ENCODE data around the gene DPP4. TPM values are rescaled to one million over a fixed set of nuclear protein-coding genes. Genes with fewer than 3 reads are reported as not detected.
"Not testable (repeated sequence)": the region's sequence is repeated elsewhere in the genome, so short reads cannot be mapped to it uniquely, and the experiment has no call there.

Gene DPP4
- polyA plus RNA-seq, 6 donors from 2014 or later, result 0.05 to 1.3 (median 0.51) TPM

DNA sequence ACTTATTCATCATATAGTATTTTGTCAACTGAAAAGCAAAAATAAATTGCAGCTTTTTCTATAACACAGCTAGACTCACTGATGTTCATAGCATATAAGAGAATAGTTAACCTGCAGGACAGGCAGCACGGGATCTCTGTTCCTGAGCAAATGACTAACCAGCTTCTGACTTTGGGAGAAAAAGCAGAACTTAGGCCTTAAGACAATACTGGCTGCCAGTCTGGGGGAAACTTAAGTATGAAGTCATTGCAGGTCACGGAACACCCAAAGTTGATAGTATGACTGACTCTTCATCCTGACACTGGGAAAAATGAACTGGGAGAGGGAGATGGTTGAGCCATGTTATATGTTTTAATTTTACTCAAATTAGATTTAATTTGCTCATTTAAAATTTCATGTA lies 113.0 kb downstream of the DPP4 start:
- ATAC-seq (ENCODE audit: low read depth in 2 of 2) (no peak), DNase-seq (no peak)
- Mint-ChIP-seq H3K36me3 (no peaks in the 10 kb centered on the region), H3K4me3 (no peak overlapping the region), H3K27ac (no peak overlapping the region), H3K4me1 (no peaks in the 10 kb centered on the region), H3K27me3 (peaks cover 0 to 9% (median 0%) of the 10 kb centered on the region in 3 donors), H3K9me3 (no peaks in the 10 kb centered on the region)

DNA sequence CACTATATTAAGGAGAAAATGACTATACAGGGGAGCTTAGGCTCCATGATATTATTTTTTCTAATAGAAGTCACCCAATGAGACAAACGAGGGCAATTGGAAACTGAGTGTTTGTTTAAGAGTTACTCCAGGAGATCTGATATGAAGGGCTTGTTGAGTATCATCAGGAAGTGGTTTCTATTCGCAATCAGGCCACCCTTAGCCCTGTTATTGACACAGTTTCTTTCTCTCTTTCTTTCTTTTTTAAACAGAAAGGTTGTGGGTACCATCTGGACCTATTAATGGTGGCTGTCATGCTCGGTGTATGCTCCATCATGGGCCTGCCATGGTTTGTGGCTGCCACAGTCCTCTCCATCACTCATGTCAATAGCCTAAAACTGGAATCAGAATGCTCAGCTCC lies 117.3 kb downstream of the DPP4 start:
- no peaks in the 10 kb centered on the region for H3K36me3 Mint-ChIP-seq
- DNase-seq (no peak), ATAC-seq (ENCODE audit: low read depth in 2 of 2) (no peak)
- H3K4me3 Mint-ChIP-seq, result no peak overlapping the region
- no peaks in the 10 kb centered on the region for H3K4me1 Mint-ChIP-seq
- peaks cover 0 to 9% (median 3%) of the 10 kb centered on the region in 3 donors for H3K27me3 Mint-ChIP-seq
- H3K27ac Mint-ChIP-seq, result no peak overlapping the region
- H3K9me3 Mint-ChIP-seq, result no peaks in the 10 kb centered on the region

DNA sequence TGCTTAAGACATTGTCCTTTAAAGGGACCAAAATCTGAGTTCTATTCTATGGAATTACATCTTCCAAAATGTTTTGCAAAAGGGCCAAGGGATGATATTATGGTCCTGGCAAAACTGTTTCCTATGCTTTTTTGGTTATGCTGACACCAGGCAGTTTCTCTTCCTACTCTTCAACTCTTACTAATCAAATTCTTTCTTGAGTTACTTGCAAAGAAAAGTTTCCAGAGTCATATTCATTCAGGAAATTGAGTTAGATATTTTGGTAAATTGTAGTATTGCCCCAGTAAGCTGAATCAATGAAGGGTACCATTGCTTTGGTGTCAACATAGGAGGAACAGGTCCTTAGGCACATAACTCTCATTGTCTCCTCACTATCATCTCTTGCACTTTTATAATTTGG lies 118.8 kb downstream of the DPP4 start:
- Mint-ChIP-seq H3K4me3 (no peak overlapping the region), H3K36me3 (no peaks in the 10 kb centered on the region), H3K4me1 (no peaks in the 10 kb centered on the region), H3K9me3 (no peaks in the 10 kb centered on the region), H3K27me3 (peaks cover 0 to 9% (median 3%) of the 10 kb centered on the region in 3 donors), H3K27ac (no peak overlapping the region)
- DNase-seq, result no peak
- no peak for ATAC-seq (ENCODE audit: low read depth in 2 of 2)

DNA sequence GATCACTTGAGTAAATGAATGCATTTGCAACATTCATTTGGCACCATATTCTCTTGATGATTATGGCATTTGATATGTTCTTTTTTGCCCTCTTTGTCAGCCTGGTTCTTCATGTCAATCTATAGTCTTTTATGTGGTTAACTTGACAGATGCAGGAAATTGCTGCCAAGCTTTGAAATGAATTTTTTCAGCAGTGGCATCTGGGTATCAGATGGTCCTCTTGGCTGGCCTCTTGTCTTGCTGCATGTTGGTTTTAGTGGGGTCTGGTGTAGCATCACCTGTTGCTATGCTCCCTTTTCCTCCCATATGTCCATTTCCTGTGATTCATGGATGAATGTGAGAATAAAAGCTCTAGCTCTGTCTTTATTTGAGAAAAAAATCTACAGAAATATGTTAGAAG lies 119.9 kb downstream of the DPP4 start:
- H3K4me1 Mint-ChIP-seq, result no peaks in the 10 kb centered on the region
- no peaks in the 10 kb centered on the region for H3K36me3 Mint-ChIP-seq
- no peak overlapping the region for H3K27ac Mint-ChIP-seq
- no peaks in the 10 kb centered on the region for H3K9me3 Mint-ChIP-seq
- peaks cover 0 to 3% (median 1%) of the 10 kb centered on the region in 3 donors for H3K27me3 Mint-ChIP-seq
- ATAC-seq (ENCODE audit: low read depth in 2 of 2), result no peak
- H3K4me3 Mint-ChIP-seq, result no peak overlapping the region
- no peak for DNase-seq

DNA sequence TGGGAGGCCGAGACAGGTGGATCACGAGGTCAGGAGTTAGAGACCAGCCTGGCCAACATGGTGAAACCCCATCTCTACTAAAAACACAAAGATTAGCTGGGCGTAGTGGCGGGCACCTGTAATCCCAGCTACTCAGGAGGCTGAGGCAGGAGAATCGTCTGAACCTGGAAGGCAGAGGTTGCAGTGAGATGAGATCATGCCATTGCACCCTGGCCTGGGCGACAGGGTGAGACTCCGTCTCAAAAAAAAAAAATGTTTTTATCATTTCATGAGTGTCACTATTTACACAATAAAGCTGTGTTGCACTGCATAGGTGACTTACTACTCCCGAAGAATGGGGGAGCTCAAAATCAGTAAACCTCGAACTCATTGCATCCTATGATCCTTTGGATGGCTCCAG lies 120.6 kb downstream of the DPP4 start:
- not testable (repeated sequence) for H3K9me3 Mint-ChIP-seq; H3K4me1 Mint-ChIP-seq; H3K36me3 Mint-ChIP-seq; DNase-seq; H3K4me3 Mint-ChIP-seq; H3K27me3 Mint-ChIP-seq; ATAC-seq (ENCODE audit: low read depth in 2 of 2)
- peak overlapping the region in 1 of 6 donors; percentile 15 for H3K27ac Mint-ChIP-seq

DNA sequence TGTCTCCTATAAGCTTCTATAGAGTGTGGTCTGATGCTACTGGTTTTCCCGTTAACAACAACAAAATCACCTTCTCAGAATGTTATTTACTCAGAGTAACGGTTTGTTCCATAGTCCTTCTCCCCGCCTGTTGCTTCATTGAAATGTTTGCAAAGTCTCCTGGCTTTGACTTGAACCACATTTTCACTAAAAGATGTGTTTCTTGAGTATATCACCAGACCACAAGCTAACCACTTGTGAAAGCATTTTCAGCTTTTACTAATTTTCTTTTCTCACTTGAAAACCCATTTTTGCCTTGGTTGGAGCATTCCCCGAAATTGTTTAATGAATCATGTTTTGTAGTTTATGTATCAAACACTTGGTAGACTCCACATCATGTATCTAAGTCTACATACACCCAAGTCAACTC lies 121.2 kb downstream of the DPP4 start:
- H3K27me3 Mint-ChIP-seq, result peaks cover 0 to 3% (median 0%) of the 10 kb centered on the region in 3 donors
- H3K4me3 Mint-ChIP-seq, result no peak overlapping the region
- no peak overlapping the region for H3K27ac Mint-ChIP-seq
- H3K4me1 Mint-ChIP-seq, result no peaks in the 10 kb centered on the region
- H3K36me3 Mint-ChIP-seq, result no peaks in the 10 kb centered on the region
- ATAC-seq (ENCODE audit: low read depth in 2 of 2) (no peak), DNase-seq (no peak)
- H3K9me3 Mint-ChIP-seq, result no peaks in the 10 kb centered on the region

DNA sequence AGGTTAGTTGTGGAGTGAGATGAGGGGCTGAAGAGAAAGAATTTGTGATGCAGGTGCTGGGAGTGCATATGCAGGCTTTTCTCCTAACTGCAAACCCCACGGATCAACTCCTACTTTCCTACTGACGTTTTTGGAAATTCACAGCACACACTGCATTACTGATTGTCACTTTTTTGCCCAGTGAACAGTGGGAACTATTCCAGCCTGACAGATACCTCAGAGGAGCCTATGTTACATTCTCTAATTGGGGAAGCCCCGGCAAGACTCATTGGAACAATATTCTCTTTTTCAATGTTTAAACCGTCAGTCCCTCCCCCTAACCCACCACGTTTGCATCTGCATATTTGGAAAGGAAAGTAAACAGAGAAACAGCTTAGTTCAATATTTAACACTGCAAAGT lies 126.2 kb downstream of the DPP4 start:
- no peaks in the 10 kb centered on the region for H3K36me3 Mint-ChIP-seq
- no peak overlapping the region for H3K27ac Mint-ChIP-seq
- ATAC-seq (ENCODE audit: low read depth in 2 of 2) (no peak), DNase-seq (no peak)
- H3K27me3 Mint-ChIP-seq, result peaks cover 0 to 1% (median 0%) of the 10 kb centered on the region in 3 donors
- H3K9me3 Mint-ChIP-seq, result no peaks in the 10 kb centered on the region
- H3K4me1 Mint-ChIP-seq, result no peaks in the 10 kb centered on the region
- no peak overlapping the region for H3K4me3 Mint-ChIP-seq

DNA sequence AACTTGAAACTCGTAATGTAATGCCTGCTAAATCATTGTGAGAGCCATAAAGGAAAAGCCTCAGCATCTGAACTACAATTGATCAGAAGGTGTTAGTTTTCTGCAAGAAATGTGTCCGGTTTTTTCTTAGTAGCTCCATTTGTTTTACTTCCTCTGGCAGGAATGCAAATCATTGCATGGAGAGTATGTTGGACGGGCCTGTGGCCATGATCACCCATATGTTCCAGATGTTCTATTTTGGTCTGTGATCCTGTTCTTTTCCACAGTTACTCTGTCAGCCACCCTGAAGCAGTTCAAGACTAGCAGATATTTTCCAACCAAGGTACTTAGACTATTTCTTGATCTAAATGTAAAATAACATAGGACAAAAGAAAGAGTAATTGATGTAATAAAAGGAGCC lies 126.6 kb downstream of the DPP4 start:
- H3K4me1 Mint-ChIP-seq, result no peaks in the 10 kb centered on the region
- H3K9me3 Mint-ChIP-seq, result no peaks in the 10 kb centered on the region
- H3K27me3 Mint-ChIP-seq, result no peaks in the 10 kb centered on the region
- no peaks in the 10 kb centered on the region for H3K36me3 Mint-ChIP-seq
- H3K4me3 Mint-ChIP-seq, result no peak overlapping the region
- no peak for ATAC-seq (ENCODE audit: low read depth in 2 of 2)
- DNase-seq, result no peak
- no peak overlapping the region for H3K27ac Mint-ChIP-seq

DNA sequence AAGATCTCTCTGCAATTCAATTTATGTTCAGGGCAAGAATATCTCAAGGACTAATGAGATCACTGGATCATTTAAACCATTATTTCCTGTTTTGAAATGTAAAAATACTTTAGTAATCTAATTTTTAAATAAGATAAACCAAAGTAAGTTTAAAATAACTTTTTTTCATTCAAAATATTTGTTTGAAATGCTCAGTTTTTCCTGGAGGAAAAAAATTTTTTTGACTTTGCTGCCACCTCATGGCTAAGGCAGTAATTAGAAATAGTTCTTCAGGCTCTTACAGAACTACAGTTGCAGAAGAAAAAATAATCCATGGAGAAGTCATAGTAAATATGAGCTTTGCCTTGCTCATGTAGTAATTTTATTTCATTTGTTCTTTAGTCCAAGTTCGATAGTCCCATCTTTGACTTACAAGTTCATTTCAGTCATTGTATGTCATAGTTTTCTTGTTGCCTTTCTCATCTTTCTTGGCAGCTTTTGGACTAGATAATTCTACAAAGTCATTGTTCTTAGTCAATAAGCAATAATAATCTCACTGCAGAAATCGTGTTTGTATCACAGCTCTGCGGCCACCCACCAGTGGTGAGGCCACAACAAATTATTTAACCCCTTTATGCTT lies 127.4 kb downstream of the DPP4 start:
- no peak for DNase-seq
- Mint-ChIP-seq H3K27ac (no peak overlapping the region), H3K36me3 (no peaks in the 10 kb centered on the region), H3K4me3 (no peak overlapping the region), H3K27me3 (no peaks in the 10 kb centered on the region), H3K4me1 (no peaks in the 10 kb centered on the region), H3K9me3 (no peaks in the 10 kb centered on the region)
- ATAC-seq (ENCODE audit: low read depth in 2 of 2), result no peak

DNA sequence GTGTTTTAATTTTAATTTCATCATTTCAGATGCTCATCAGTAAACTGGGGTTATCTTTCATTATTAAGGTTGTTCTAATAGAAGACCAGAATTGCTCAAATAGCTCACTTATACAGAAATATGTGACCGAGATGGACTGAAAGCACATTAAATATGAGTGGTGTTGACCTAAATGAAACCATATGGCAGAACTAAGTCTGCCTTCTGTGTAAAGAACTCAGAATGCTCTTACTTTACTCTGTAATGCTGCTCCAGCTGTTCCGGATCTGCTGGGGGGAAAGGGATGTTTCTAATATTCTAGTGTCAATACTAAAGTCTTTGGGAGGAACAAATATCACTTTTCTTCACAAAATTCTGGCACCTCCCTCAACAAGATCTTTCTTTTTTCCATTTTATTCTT lies 131.0 kb downstream of the DPP4 start:
- H3K27ac Mint-ChIP-seq, result no peak overlapping the region
- H3K36me3 Mint-ChIP-seq, result no peaks in the 10 kb centered on the region
- DNase-seq, result no peak
- no peaks in the 10 kb centered on the region for H3K4me1 Mint-ChIP-seq
- ATAC-seq (ENCODE audit: low read depth in 2 of 2), result no peak
- no peak overlapping the region for H3K4me3 Mint-ChIP-seq
- H3K9me3 Mint-ChIP-seq, result no peaks in the 10 kb centered on the region
- H3K27me3 Mint-ChIP-seq, result peaks cover 0 to 12% (median 5%) of the 10 kb centered on the region in 3 donors

Other genes starting within 250 kb of the DPP4 start
- not detected for gene GCG, start 78.0 kb upstream of the DPP4 start, polyA plus RNA-seq (ENCODE audit: low read depth in 6 of 6)
- gene FAP, start 169.2 kb upstream of the DPP4 start, polyA plus RNA-seq (ENCODE audit: low read depth in 6 of 6), result not detected
- gene IFIH1, start 244.5 kb upstream of the DPP4 start, polyA plus RNA-seq (ENCODE audit: low read depth in 6 of 6), result 10 to 100 TPM; 12.3 to 47.9 (median 41.2) TPM

Data from naive B cell (primary cell).